HG03520 (cell line): ENCODE data around the gene TMEM214.

Source experiments
- ATAC-seq: cut with Tn5 transposase; IDR thresholded peaks from one replicate; pipeline ENCODE4 v1.9.1; 2021; ENCODE audit warnings: mild to moderate bottlenecking, moderate library complexity; ENCODE audit not compliant: unreplicated experiment

The TMEM214 gene

DNA sequence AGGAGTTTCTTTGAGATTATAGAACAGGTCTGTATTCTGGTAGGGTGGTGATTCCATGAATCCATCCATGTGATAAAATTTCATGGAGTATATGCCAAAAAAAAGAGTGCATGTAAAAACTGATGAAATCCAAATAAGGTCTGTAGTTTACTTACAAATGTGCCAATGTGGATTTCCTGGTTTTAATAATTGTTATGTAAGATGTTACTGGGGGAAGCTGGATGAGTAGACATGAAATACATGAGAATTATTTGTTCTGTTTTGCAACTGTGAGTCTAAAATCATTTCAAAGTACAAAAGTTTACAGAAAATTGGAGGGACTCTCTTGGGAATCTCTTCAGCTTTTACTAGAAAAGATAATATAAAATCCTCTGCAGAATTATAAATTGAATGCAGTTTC is 23.7 kb upstream of the TMEM214 start:
- no peak for ATAC-seq

DNA sequence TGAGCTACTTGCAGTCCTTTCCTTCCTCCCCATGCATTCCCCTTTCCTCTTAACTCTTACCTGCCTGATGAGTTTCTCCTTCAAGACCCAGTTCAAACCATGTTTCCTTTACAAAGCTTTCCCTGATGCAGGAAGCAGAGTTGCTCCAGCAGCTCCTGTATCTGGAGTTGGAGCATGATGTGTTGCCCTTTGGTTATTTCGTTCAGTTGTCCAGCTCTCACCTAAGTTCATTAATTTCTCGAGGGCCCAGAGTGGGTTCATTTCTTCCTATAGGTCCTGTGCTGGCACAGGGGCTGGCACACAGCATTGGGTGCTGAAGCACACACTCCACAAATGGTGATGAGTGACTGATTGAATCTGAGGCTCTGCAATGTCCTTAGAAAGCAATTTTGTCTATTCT is 23.0 kb upstream of the TMEM214 start:
- no peak for ATAC-seq

DNA sequence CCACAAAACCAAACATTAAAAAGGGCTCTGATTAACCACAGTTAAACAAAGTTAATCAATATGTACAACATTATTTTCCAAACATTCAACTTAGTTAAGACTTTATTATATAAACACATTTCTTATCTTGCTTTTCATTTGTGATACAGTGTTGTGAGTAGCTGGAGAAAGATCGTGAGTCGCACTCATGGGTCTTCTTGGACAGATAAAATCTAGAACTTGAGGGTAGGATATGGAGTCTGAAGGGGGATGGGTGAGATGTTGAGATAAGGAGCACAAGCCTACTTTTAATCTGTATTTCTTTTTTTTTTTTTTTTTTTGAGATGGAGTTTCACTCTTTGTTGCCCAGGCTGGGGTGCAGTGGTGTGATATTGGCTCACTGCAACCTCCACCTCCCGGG is 22.6 kb upstream of the TMEM214 start:
- no peak for ATAC-seq

DNA sequence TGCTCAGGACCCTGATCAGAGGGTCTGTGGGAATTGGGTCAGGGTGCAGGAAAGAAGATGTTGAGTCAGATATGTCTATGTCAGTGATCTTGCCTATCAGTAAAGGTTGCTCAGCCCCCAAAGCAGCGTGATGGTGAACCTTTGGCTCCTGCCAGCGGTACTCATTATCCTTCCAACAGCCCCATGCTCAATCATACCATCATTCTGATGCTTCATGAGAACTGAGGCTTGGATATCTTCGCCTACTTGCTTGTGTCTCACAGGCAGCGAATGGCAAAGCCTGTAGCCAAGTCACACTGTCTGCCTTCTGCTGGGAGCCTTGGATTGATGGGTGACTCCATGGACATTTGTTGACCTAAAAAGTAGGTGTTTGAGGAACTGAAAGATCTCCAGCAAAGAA is 19.0 kb upstream of the TMEM214 start:
- ATAC-seq = no peak

DNA sequence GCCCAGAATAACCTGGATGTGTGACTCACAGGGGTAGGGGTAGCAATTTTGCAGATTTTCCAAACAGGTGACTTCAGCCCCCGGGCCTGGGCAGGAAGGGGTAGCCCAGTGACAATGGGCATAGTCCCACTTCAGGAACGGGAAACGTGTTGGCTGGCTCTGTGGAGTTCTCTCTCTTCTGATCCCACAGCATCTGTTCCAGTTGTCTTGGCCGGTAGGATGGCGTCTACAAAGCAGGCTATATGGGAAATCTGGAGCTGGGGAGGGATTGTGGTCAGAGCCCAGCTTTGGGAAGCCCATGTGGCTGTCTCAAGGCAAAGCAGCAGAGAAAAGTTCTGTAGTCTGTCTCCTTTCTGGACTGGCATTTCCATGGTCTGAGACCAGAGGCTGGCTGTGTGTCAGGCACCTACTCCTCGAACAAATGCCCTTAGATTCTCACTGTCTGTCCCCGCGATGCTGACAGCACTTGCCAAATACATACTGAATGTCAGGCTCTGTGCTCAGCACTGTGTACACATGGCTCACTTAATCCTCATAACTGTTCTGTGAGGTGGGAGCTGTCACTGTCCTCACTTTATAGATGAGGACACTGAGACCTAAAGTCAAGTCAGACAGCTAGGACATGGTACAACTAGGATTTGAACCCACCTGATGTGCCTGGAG is 17.9 kb upstream of the TMEM214 start:
- ATAC-seq = no peak

DNA sequence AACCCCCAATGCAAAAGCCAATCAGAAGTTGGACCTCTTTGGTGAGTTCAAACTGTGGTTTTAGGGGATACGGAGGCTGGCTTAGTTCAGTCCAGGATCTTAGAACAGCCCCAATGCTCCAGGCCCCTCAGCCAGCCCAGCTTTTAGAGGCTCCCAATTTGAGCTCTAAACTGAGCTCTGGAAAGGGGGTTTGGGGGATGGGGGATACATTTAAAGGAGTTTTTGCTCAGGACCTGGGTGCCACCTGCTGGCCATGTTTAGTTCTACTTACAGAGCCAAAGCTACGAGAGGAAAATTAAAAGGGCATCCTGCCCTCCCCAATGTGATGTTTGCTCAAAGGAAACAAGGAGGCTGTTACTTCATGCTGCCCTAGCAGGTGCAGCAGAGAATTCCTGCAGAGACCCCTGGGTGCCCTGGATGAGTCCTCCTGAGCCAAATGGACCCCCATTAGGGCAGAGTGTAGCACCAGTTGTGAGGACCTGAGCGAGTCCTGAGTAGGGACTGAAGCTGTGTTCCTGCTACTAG is 15.9 kb upstream of the TMEM214 start:
- ATAC-seq = no peak

DNA sequence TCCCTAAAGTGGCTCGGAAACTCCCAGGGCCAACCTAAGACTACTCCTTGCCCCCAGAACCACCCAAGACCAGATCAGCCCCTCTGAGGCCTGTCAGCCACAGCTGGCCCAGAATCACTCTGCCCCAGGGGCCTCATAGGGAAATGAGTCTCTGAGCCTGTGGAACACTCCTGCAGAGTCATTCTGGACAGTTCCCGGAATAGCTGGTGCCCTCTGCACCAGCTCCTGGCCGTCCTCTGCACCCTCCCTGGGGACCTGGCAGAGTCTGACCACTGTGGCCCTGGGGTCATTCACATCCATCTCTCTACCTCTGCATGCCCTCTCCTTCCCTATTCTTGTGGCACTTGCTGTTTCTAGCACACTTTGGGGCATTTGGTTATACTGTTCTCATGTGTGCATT is 14.6 kb upstream of the TMEM214 start:
- no peak for ATAC-seq

DNA sequence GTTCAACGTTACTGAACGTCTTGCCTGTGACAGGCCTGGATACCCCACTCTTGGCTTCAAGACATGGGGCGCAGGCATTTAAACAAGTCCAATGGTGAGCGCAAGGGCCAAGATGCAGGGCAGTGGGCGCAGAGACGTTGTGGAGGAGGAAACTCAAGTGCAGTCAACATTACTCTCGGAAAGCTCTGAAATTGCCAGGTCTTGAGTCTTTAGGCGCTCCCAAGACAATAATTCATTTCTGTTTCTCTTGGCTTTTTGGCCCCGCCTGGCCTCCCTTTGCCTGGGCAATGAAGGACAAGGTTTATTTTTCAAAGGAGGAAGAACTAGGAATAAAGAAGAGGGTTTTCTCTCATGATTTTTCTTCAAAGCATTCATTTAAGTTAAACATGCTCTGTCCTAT is 13.3 kb upstream of the TMEM214 start:
- ATAC-seq = no peak

DNA sequence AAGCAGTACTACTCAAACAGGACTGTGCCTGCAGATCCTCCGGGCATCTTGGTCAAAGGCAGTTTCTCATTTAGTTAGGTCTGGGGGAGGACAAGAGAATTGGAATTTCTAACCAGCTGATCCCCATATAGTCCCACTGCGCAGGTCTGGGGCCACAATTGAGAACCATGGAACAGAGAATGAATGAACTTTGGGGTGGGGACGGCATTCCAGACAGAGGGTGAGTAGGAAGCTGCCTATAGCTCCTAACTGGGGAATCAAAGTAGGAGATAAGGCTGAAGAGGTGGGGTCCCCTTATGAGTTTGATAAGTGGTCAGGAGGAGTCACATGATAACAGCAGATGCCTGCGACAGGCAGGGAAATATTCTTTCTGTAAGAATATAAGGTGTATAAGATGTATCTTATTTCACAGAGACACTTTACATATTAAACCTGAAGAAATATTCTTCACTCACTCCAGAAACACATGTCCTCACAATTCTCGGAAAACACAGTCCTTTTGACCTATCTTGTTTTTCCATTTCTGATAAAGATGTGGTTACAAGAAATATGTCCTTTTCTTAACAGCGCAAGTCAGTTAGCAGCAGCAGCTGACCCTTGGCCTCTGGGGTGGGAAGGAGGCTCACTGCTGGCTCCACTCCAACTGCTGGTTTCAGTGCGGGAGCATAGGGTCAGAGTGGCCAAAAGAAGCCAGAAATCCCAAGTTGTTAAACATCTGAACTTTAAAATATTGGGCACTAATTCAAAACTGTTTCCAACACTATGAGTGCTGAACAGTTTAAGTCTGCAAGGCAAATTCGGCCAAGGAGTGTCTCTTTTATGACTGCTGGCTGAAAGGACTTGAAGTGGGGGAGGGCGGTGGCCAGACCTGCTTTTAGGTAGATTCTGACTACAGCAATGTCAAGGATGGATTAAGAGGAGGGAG is 12.6 kb upstream of the TMEM214 start:
- ATAC-seq = no peak

DNA sequence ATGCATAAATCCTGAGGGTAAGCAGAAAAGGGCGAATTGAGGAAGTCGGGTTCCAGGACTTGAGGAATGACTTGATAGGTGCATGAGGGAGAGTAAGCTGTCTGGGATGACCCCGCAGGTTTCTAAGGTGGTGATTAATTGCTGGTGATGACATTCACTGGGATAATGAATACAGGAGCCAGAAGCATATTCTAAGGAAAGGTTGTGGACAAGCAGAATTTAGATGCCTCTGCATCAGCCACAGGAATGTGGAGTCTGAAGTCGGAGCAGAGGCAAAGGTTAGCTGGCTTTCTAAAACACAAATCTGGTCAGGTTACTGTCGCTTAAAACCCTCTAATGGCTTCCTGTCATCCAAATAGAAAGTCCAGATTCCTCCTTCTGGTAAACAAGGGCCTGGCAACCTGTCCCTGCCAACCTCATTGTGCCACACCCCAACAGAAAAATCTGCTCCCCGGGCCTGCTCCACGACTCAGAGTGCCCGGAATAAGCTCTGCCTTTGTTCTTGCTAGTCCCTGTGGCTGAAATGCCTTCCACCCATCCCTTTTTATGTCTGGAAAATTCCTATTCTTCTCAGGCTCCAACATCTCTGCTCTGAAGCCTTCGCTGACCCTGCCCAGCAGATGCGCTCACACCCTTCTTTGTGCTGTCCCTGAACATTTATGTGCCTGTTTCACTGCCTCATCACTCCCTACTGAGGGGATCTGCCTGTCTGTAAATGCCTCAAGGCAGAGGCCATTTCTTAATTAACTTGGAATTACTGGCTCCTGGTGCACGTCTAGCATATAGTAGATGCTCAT is 11.3 kb upstream of the TMEM214 start:
- ATAC-seq = no peak

DNA sequence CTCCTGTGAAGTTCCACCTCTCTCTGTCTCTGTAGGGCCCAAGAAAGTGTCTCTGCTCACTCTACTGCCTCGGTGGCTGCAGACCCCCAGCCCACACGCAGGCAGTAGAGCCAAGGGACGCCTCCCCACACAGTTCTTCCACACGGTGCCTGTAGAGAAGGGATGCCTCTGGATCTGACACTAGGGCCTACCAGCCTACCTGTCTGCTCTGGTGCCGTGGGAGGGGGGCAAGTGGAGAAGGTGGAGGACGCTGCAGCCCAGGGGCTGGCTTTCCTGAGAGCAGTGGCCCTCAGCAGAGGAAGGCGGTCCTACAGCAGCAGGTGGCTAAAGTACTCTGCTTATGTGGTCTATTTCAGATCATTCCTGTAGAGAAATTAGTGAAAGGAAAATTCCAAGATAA is 9.0 kb upstream of the TMEM214 start:
- no peak for ATAC-seq

DNA sequence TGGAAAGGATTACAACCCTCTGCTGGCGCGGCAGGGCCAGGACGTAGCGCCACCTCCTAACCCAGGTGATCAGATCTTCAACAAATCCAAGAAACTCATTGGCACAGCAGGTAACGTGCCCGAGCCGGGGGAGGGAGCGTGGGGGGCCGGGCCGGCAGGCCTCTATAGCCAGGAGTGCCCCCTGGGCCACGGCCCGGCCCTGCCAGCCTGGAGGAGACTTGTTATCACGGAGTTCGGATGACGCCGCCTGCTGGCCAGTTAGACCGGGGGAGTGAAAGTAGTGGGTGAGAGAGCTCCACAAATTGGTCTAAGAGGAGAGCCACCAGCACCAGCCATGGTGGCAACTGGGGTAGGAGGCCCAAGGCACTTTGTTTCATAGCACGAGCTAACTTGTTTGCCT is 8.6 kb upstream of the TMEM214 start:
- ATAC-seq = no peak

DNA sequence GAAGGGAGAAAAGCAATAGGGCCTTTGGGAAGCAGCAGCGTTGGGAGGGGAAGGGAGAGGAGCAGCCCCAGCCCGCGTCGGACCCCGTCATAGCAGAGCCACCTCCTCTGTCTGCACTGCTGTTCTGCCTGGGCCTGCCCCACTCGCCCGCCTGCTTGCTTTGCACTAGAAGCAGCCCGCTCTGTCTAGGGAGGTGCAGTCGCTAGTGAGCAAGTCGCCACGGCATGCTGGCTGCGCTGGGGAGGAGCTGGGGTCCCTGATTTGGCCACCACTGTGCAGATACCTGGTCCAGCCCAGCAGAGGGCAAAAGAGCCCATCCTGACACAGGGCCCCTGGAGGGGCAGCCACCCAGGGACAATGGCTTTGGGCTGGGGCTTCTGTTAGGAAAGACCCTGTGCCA is 8.0 kb upstream of the TMEM214 start:
- ATAC-seq = no peak

DNA sequence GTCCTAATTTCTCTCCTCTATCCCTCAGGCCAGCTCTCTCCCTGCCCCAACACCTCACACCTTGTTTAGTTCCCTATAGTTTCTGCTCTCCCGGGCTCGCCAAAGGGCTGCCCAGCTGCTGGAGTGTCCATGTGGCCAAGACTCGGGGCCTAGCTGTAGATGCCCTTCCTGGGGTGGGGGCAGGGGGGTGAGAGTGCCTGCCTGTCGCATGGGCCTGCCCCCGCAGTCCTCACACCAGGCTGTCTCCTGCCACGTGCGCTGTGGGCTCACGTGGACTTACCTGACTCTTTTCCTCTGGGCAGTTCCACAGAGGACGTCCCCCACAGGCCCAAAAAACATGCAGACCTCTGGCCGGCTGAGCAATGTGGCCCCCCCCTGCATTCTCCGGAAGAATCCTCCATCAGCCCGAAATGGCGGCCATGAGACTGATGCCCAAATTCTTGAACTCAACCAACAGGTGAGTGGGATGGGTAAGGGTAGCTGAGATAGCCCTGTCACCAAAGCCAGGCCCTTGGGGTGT is 7.4 kb upstream of the TMEM214 start:
- no peak for ATAC-seq

DNA sequence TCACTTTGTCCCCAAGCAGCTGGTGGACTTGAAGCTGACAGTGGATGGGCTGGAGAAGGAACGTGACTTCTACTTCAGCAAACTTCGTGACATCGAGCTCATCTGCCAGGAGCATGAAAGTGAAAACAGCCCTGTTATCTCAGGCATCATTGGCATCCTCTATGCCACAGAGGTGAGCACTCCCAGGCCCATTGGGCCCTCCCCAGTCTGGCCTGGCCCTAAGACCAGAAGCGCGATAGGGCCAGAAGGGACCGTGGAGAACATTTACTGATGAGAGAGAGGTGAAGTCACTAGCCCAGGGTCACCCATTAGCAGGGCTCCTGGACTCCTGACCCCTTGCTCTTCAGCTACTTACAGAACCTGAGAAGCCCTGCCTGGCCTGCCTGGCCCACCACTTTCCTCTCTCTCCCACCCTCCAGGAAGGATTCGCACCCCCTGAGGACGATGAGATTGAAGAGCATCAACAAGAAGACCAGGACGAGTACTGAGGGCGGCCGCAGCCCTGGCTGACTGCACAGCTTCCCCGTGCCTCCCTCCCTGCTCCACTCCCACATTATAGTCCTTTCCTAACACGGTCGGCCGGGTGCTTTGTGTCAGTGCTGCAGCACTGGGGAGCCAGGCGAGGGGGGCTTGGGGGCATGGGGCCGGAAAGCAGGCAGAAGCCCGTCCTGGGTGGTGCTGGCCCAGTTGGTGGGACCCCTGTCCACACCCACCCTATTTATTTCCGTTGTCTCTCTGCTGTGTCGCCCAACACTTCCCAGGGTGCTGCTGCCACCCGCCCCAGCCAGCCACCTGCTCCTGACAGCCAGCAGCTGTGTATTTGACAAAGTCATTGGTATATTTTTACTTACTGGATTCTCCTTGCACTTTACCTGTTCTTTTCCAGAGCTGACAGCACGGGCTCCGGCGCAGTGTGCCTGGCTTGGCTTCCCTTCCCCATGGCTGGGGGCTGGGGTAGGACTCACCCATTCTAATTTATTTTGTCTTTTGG is 6.6 kb upstream of the TMEM214 start:
- ATAC-seq = no peak

DNA sequence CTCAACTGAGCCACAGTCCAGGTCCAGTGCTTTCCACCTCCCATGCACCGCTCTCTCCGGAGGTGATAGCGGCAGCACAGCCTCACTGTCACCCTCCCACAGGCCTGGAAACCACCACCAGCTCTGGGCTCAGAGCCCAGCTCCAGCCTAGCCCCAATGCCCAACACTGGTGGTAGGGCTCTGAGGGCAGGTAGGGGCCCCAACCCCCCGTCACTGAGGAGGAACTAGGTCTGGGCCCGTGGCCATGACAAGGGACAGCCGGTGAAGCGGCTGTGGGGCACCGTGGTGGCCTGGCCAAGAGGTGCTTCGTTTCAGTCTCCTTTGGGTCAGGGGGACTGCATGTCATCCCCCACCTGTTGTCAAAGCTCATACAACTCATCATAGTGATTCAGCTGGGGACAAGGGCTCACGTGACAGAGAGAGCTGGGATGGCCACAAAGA is 5.5 kb upstream of the TMEM214 start:
- no peak for ATAC-seq

DNA sequence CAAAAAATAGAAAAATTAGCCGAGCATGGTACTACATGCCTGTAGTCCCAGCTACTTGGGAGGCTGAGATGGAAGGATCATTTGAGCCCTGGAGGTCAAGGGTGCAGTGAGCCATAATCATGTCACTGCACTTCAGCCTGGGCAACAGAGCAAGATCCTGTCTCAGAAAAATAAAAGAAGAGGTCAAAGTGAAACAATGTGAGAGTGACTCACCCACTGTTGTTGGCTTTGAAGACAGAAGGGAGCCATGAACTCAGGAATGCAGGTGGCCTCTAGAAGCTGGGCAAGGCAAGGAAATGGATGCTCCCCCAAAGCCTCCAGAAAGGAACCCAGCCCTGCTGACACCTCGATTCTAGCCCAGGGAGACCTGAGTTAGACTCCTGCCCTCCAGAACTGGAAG is 3.7 kb upstream of the TMEM214 start:
- ATAC-seq = no peak

DNA sequence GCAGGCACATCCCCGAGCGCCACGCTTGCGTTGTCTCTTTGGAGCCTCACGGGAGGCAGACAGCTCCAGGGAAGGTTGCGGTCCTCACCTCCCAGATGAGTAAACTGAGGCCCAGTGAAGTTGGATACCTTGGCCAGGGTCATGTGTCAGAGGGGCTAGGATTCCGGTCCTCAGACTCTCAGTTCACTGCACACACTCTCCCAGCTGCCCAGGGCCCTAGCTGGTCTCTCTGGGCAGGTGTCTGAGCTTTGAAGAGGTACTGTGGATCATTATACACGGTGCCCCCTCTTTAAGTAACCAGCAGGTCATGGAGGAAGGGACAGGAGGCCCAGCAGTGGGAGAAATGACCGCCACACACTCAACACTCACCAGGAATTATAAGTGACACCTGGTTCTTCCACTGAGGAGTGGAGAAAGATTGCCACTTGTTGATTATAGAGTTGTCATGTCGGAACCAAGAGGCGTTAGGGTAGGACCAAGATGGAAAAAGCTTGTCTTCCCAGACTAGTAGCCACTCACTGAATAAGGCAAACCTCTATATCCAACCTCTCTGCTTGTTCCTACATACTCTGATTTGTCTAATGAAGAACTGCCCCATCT is 588 bp downstream of the TMEM214 start:
- no peak for ATAC-seq

DNA sequence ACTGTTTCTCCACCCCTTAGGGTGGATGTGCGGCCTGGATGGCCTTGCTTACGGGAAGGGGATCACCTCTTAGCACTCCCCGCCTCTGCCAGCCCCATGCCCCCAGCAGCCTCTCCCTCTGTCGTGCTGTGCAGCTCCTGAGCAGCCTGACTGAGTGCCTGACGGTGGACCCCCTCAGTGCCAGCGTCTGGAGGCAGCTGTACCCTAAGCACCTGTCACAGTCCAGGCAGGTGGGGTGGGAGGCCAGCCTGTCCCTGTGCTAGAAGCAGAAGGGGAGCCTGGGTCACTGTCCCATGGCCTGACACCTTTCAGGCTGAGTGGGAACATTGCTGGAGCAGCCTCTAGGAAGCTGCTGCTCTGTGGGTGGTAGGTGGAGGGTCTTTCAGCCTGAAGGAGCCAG is 5.2 kb downstream of the TMEM214 start:
- ATAC-seq = no peak
